ENCODE data around the gene PDE11A.

- TF ChIP-seq CTCF (IDR thresholded peaks at IDR 0.05) (no peak), POLR2A (IDR thresholded peaks at IDR 0.05) (no peak)
Observed at GRCh38 chr2:177812713-177813396, 259.7 kb downstream of the PDE11A start.

All from lower leg skin (tissue), 3 donors.